AG04450 (cell line): ENCODE measurements around the gene DCAKD. TPM values are rescaled to one million over a fixed set of nuclear protein-coding genes. Genes with fewer than 3 reads are reported as not detected.

Experiments used
- CTCF ChIA-PET: fragments of 300-600, 350-600 bp; formaldehyde crosslinking; extraction: SDS; loops from one replicate; lab custom pipeline; 2022; ENCODE audit warnings: antibody characterized with exemption, inconsistent platforms; lab: Charles Lee
- POLR2A ChIA-PET: fragments of 350-600 bp; formaldehyde crosslinking; extraction: SDS; loops from one replicate; lab custom pipeline; 2021; ENCODE audit warnings: antibody characterized with exemption, inconsistent platforms; lab: Yijun Ruan, JAX
- DNase-seq: peaks from one replicate; pipeline ENCODE4 v3.0.0-alpha.2; 2011; ENCODE audit warnings: low read depth, low spot score
- H3K27ac ChIP-seq: one replicate; pipeline ENCODE4 v1.5.1; 2012; ENCODE audit warnings: low read depth, low read length, control low read depth
- H3K27me3 ChIP-seq: one replicate; pipeline ENCODE4 v1.6.0; 2012; ENCODE audit warnings: low read length; ENCODE audit not compliant: control insufficient read depth, insufficient read depth
- H3K4me3 ChIP-seq: 2 replicates; pipeline ENCODE4 v1.5.1; 2011; ENCODE audit warnings: mild to moderate bottlenecking, low read depth, low read length, control low read depth
- H3K9me3 ChIP-seq: 2 replicates; pipeline ENCODE4 v1.5.1; 2012; ENCODE audit warnings: low read length; ENCODE audit not compliant: control insufficient read depth, insufficient read depth
- CTCF ChIP-seq: IDR thresholded peaks from 2 replicates; pipeline ENCODE4 v1.5.1; 2011; ENCODE audit warnings: low read depth, low read length, control low read depth, inconsistent platforms
- polyA plus RNA-seq: library from polyadenylated mRNA; depleted of rRNA; stranded (reverse); fragments of >200 nt; gene quantifications from 2 replicates; pipeline ENCODE4 v1.2.3, GENCODE V29; 2011

DCAKD gene
- polyA plus RNA-seq, 1 experiment, result 21.8 TPM

GRCh38 chr17:45016823-45017222, 34.6 kb downstream of the DCAKD start:
- Histone ChIP-seq H3K9me3 (no peaks in the 10 kb centered on the region), H3K4me3 (no peak overlapping the region), H3K27ac (no peak overlapping the region), H3K27me3 (peaks cover 6% of the 10 kb centered on the region)
- ChIA-PET POLR2A (interaction anchor here (0.6 kb wide), 1 partner anchor 353 kb away, joined by 4 read pairs; no protein-coding TSS in a partner anchor), CTCF (interaction anchor here (0.5 to 10.9 kb wide), 2 partner anchors 80 to 96 kb away, joined by 3 to 244 read pairs; no protein-coding TSS in a partner anchor)
- TF ChIP-seq CTCF, result peak; percentile 34
- DNase-seq, result no peak

GRCh38 chr17:45016237-45016636, 35.2 kb downstream of the DCAKD start:
- Histone ChIP-seq H3K4me3 (no peak overlapping the region), H3K27ac (no peak overlapping the region), H3K27me3 (peaks cover 6% of the 10 kb centered on the region), H3K9me3 (no peaks in the 10 kb centered on the region)
- DNase-seq, result no peak
- TF ChIP-seq CTCF, result no peak
- CTCF ChIA-PET, result interaction anchor here (0.5 to 10.9 kb wide), 2 partner anchors 79 to 95 kb away, joined by 3 to 244 read pairs; no protein-coding TSS in a partner anchor
- POLR2A ChIA-PET, result interaction anchor here (0.8 kb wide), 1 partner anchor 118 kb away, joined by 3 read pairs; no protein-coding TSS in a partner anchor

- no peak for TF ChIP-seq CTCF
- Histone ChIP-seq H3K4me3 (no peak overlapping the region), H3K27ac (no peak overlapping the region), H3K9me3 (no peaks in the 10 kb centered on the region), H3K27me3 (no peaks in the 10 kb centered on the region)
- ChIA-PET POLR2A (interaction anchor here (1.2 kb wide), 1 partner anchor 36 kb away, joined by 3 read pairs; no protein-coding TSS in a partner anchor), CTCF (interaction anchor here (1.2 to 2.6 kb wide), 3 partner anchors 9 to 122 kb away, joined by 3 to 23 read pairs (median 5); partner anchors contain the start of gene ACBD4)
- DNase-seq, result no peak
Observed at GRCh38 chr17:45013021-45013997, 38.1 kb downstream of the DCAKD start.

GRCh38 chr17:45011767-45012166, 39.7 kb downstream of the DCAKD start:
- TF ChIP-seq CTCF, result no peak
- Histone ChIP-seq H3K4me3 (no peak overlapping the region), H3K27me3 (peaks cover 4% of the 10 kb centered on the region), H3K27ac (no peak overlapping the region), H3K9me3 (no peaks in the 10 kb centered on the region)
- no peak for DNase-seq
- ChIA-PET POLR2A (no interaction called here), CTCF (interaction anchor here (1.2 to 1.7 kb wide), 2 partner anchors 11 to 124 kb away, joined by 3 to 5 read pairs; partner anchors contain the start of gene ACBD4)
